ENCODE measurements around the gene APBA1.
A peak's percentile ranks its signal among the peaks of the same experiment; 100 is the strongest.

The APBA1 gene

GRCh38 chr9:69674112-69674685 lies 2.0 kb upstream of the APBA1 start:
- TF ChIP-seq CTCF (IDR thresholded peaks at IDR 0.05; ENCODE audit: low read depth, low read length) = no peak; the same call in 1 of the 2 replicates
- no peak for DNase-seq (ENCODE audit: extremely low read depth, low read depth)

- TF ChIP-seq CTCF (IDR thresholded peaks at IDR 0.05; ENCODE audit: low read depth, low read length) = no peak
- DNase-seq (ENCODE audit: extremely low read depth, low read depth) = no peak
Observed at GRCh38 chr9:69673311-69673640, 1.1 kb upstream of the APBA1 start.

GRCh38 chr9:69672596-69673310 lies 582 bp upstream of the APBA1 start:
- peak; percentile 66 for DNase-seq (ENCODE audit: extremely low read depth, low read depth)
- TF ChIP-seq CTCF (IDR thresholded peaks at IDR 0.05; ENCODE audit: low read depth, low read length) = peak; percentile 93

GRCh38 chr9:69671311-69671878 lies 776 bp downstream of the APBA1 start:
- no peak for TF ChIP-seq CTCF (IDR thresholded peaks at IDR 0.05; ENCODE audit: low read depth, low read length)

GRCh38 chr9:69667306-69667705 lies 4.9 kb downstream of the APBA1 start:
- TF ChIP-seq CTCF (IDR thresholded peaks at IDR 0.05; ENCODE audit: low read depth, low read length) = no peak
- no peak for DNase-seq (ENCODE audit: extremely low read depth, low read depth)

More at GRCh38 chr9:69671311-69671878, 776 bp downstream of the APBA1 start:
- DNase-seq (ENCODE audit: extremely low read depth, low read depth) = no peak

- no peak for DNase-seq (ENCODE audit: extremely low read depth, low read depth)
- no peak for TF ChIP-seq CTCF (IDR thresholded peaks at IDR 0.05; ENCODE audit: low read depth, low read length)
Observed at GRCh38 chr9:69660304-69660703, 11.9 kb downstream of the APBA1 start.

- TF ChIP-seq CTCF (IDR thresholded peaks at IDR 0.05; ENCODE audit: low read depth, low read length) = no peak
- DNase-seq (ENCODE audit: extremely low read depth, low read depth) = no peak
Observed at GRCh38 chr9:69658987-69659675, 13.0 kb downstream of the APBA1 start.

Data from AG09319 (cell line).